ENCODE measurements around the gene RNASEH2B. TPM values are rescaled to one million over a fixed set of nuclear protein-coding genes. Genes with fewer than 3 reads are reported as not detected.
A peak's percentile ranks its signal among the peaks of the same experiment; 100 is the strongest.

The RNASEH2B gene
- total RNA-seq, 2 donors from 2014 or later = 37.2 to 79.7 TPM

DNA sequence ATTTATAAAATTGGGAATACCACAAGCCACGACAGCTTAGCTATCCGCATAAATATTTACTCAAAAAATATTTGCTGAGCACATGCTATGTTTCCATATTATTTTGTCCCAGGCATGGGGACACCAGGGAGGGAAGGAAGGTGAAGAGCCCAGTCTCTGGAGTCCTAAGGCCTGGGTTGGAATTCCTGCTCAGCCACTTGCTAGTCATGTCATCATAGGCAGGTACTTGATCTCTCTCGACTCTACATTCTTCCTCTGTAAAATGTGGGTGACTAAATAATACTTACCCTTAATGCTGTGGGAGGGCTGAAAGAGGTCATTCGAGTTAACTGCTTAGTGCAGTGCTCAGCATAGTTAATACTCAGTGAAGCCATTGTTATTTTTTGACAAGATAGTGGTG, 4.3 kb upstream of the RNASEH2B start:
- ATAC-seq (ENCODE audit: insufficient number of reproducible peaks, low FRiP score, low read depth) = no peak
- H3K27me3 ChIP-seq (replicated peaks; ENCODE audit: insufficient read depth) = no peaks in the 10 kb centered on the region
- TF ChIP-seq, protein P1, sequence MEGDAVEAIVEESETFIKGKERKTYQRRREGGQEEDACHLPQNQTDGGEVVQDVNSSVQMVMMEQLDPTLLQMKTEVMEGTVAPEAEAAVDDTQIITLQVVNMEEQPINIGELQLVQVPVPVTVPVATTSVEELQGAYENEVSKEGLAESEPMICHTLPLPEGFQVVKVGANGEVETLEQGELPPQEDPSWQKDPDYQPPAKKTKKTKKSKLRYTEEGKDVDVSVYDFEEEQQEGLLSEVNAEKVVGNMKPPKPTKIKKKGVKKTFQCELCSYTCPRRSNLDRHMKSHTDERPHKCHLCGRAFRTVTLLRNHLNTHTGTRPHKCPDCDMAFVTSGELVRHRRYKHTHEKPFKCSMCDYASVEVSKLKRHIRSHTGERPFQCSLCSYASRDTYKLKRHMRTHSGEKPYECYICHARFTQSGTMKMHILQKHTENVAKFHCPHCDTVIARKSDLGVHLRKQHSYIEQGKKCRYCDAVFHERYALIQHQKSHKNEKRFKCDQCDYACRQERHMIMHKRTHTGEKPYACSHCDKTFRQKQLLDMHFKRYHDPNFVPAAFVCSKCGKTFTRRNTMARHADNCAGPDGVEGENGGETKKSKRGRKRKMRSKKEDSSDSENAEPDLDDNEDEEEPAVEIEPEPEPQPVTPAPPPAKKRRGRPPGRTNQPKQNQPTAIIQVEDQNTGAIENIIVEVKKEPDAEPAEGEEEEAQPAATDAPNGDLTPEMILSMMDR (IDR thresholded peaks at IDR 0.05) = no peak
- H3K36me3 ChIP-seq = no peaks in the 10 kb centered on the region
- DNase-seq (ENCODE audit: low spot score) = no peak
- H3K9me3 ChIP-seq = no peaks in the 10 kb centered on the region
- peaks cover 0 to 14% of the 10 kb centered on the region in 2 donors for H3K4me1 ChIP-seq (ENCODE audit: control insufficient read depth in 1 of 2, low read depth in 2 of 2)
- H3K27ac ChIP-seq = no peak overlapping the region
- H3K4me3 ChIP-seq = no peak overlapping the region

DNA sequence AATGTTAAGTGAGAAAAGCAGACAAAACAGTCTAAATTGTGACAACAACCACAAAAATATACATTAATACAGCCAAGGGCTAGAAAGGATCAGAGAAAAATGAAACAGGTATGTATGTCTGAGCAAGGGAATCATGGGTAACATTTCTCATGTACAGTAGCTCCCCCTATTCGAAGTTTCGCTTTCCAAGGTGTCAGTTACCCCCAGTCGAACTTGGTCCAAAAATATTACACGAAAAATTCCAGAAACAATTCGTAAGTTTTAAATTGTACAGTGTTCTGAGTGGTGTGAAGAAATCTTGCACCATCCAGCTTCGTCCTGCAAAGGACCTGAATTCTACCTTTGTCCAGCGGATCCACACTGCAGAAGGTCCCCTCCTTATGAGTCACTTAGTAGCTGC, 1.8 kb upstream of the RNASEH2B start:
- TF ChIP-seq, protein P1 (IDR thresholded peaks at IDR 0.05) = no peak
- peaks cover 3 to 33% of the 10 kb centered on the region in 2 donors for H3K4me1 ChIP-seq (ENCODE audit: control insufficient read depth in 1 of 2, low read depth in 2 of 2)
- ATAC-seq (ENCODE audit: insufficient number of reproducible peaks, low FRiP score, low read depth) = no peak
- no peak overlapping the region for H3K4me3 ChIP-seq
- no peak overlapping the region for H3K27ac ChIP-seq
- no peaks in the 10 kb centered on the region for H3K36me3 ChIP-seq
- H3K9me3 ChIP-seq = no peaks in the 10 kb centered on the region
- no peaks in the 10 kb centered on the region for H3K27me3 ChIP-seq (replicated peaks; ENCODE audit: insufficient read depth)
- no peak for DNase-seq (ENCODE audit: low spot score)

DNA sequence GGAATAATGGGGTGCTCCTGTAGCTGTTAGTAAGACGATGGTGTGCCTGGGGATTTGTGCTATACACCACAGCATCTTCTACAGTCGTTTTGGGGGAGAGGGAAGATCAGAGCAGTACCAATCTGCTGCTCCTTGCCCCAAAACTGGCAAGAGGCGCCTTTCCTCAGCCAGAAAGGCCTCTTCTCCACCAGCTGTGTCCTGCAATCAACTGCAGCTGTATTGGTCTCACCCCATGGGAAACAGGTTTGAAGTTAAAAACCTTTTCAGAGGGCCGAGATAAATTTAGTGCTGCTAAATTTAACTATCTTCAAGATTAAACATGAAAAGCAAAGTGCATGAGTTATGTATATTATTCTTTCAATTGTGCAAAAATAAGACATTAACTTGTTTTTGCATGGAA, 1.2 kb upstream of the RNASEH2B start:
- TF ChIP-seq, protein P1 (IDR thresholded peaks at IDR 0.05) = no peak
- Histone ChIP-seq H3K4me1 (ENCODE audit: control insufficient read depth in 1 of 2, low read depth in 2 of 2) (peaks cover 3 to 35% of the 10 kb centered on the region in 2 donors), H3K27ac (no peak overlapping the region), H3K4me3 (no peak overlapping the region), H3K36me3 (no peaks in the 10 kb centered on the region), H3K9me3 (no peaks in the 10 kb centered on the region), H3K27me3 (replicated peaks; ENCODE audit: insufficient read depth) (no peaks in the 10 kb centered on the region)
- DNase-seq (ENCODE audit: low spot score) = no peak
- no peak for ATAC-seq (ENCODE audit: insufficient number of reproducible peaks, low FRiP score, low read depth)

DNA sequence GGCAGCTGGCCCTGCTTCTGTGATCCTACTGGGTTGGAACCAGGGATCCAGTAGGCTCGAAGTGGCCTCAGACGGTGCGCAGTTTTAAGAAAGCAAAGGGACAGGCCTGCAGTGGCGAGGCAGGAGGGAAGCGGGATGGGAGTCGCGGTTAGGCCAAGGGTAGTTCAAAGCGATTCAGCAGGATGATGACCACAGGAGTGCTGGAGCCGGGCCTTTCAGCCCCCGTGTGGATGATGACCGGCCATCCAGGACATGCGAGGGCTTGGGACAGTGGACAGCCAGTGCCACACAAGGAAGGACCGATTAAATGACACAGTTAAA, 854 bp downstream of the RNASEH2B start:
- no peaks in the 10 kb centered on the region for H3K9me3 ChIP-seq
- H3K27me3 ChIP-seq (replicated peaks; ENCODE audit: insufficient read depth) = no peaks in the 10 kb centered on the region
- TF ChIP-seq, protein P1 (IDR thresholded peaks at IDR 0.05) = no peak
- H3K36me3 ChIP-seq = no peaks in the 10 kb centered on the region
- H3K4me3 ChIP-seq = peak overlapping the region; percentile 94
- peaks cover 3 to 46% of the 10 kb centered on the region in 2 donors for H3K4me1 ChIP-seq (ENCODE audit: control insufficient read depth in 1 of 2, low read depth in 2 of 2)
- DNase-seq (ENCODE audit: low spot score) (no peak), ATAC-seq (ENCODE audit: insufficient number of reproducible peaks, low FRiP score, low read depth) (no peak)
- H3K27ac ChIP-seq = peak overlapping the region; percentile 71 to 86

DNA sequence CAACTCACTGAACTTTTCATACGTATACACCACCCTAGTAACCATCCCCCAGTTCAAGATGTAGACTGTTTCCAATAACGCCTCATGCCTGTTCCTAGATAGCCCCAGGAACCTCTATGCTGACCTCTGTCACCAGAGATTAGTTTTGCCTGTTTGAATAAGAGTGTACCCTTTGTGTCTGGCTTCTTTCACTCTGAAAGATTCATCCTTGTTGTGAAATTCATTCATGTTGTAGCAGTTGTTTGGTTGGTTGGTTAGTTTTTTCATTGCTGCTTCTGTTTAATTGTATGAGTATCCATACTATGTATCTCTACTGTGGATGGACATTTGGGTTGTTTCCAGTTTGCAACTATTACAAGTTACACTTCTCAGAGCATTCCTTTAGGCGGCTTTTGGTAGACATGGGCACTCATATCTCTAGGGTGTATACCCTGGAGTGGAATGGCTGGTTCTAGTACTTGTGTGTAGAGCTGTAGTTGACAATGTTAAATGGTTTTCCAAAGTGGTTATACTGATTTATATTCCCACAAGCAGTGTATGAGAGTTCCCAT, 1.6 kb downstream of the RNASEH2B start:
- Histone ChIP-seq H3K27me3 (replicated peaks; ENCODE audit: insufficient read depth) (no peaks in the 10 kb centered on the region), H3K27ac (peak overlapping the region; percentile 71 to 86), H3K36me3 (no peaks in the 10 kb centered on the region), H3K9me3 (no peaks in the 10 kb centered on the region), H3K4me1 (ENCODE audit: control insufficient read depth in 1 of 2, low read depth in 2 of 2) (peaks cover 4 to 49% of the 10 kb centered on the region in 2 donors), H3K4me3 (peak overlapping the region; percentile 94)
- no peak for ATAC-seq (ENCODE audit: insufficient number of reproducible peaks, low FRiP score, low read depth)
- TF ChIP-seq, protein P1 (IDR thresholded peaks at IDR 0.05) = no peak
- no peak for DNase-seq (ENCODE audit: low spot score)

Data from thoracic aorta (tissue), 2 donors.